ENCODE data around the gene NEDD8. TPM values are rescaled to one million over a fixed set of nuclear protein-coding genes. Genes with fewer than 3 reads are reported as not detected.

Gene NEDD8
- total and polyA plus RNA-seq, 2 of the 4 experiments (the other 2 are of a cell fraction): 167 to 375 TPM

DNA sequence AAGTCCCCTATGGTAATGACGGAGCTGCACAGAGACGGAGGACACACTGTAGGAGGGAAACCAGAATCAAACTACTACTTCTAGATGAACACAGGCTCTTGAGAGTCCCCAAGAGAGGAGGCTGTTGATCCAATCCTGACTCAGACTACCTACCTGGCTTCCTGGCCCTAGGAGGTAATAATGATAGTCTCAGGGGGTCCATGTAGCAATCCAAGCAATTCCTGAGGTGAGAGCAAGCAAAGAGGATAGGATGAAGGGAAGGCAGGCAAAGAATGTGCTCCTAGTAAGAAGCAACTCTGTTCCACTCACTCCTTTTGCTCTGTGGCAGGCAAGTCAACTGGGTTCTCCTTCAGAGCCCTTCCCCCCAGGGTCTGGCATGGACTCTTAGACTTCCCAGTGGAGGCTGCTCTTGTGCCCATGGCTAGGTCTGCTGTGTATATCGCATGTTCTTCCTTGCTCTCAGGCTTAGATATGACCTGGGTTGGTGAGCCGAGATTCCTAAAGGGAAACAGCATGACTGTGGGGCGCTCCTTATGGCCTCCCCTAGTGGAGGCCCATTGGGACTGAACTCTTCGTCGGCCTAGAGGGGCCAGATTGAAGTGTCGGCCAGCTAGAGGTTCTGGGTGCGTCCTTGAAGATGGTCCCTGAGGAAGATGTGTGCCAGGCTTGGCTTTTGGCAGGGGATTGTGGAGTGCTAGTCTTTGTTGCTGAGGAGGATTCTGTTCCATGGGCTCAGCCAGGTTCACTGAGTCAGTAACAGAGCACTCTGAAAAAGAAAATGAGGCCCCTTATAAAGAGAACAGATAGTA, 8.1 kb upstream of the NEDD8 start:
- ATAC-seq (ENCODE audit: low read depth) (no peak), DNase-seq (no peak)
- Histone ChIP-seq H2AK5ac (ENCODE audit: low read depth, low read length) (no peak overlapping the region), H3K14ac (replicated peaks; ENCODE audit: low read depth, low read length) (no peak overlapping the region), H2BK5ac (ENCODE audit: low read depth, low read length, poor library complexity, severe bottlenecking) (no peak overlapping the region), H3K79me1 (ENCODE audit: low read depth in 1 of 2, low read length in 2 of 2) (peaks cover 42 to 67% of the 10 kb centered on the region in 2 experiments), H3K56ac (ENCODE audit: extremely low read depth, insufficient read depth, low read length) (no peak overlapping the region), H3K4me1 (ENCODE audit: control insufficient read depth, insufficient read depth, low read length) (peaks cover 13% of the 10 kb centered on the region), H3K27ac (ENCODE audit: insufficient read depth, low read length) (no peak overlapping the region), H3K36me3 (ENCODE audit: control insufficient read depth, insufficient read depth, low read length) (peaks cover 44% of the 10 kb centered on the region), H4K20me1 (ENCODE audit: insufficient read depth, low read length) (peaks cover 4% of the 10 kb centered on the region), H3K27me3 (ENCODE audit: control insufficient read depth, insufficient read depth, low read length) (no peaks in the 10 kb centered on the region), H2BK20ac (ENCODE audit: low read depth, low read length) (no peak overlapping the region), H2AK9ac (replicated peaks; ENCODE audit: low read depth, low read length, poor library complexity) (peak overlapping the region; percentile 74), H3K9me3 (ENCODE audit: control insufficient read depth, insufficient read depth, low read length) (no peaks in the 10 kb centered on the region), H3K9me1 (ENCODE audit: insufficient read depth, low read length) (peaks cover 27% of the 10 kb centered on the region), H3K4me3 (ENCODE audit: insufficient read depth, low read depth, low read length) (no peak overlapping the region), H4K91ac (ENCODE audit: insufficient read depth, low read depth, low read length) (no peak overlapping the region), H3K23ac (ENCODE audit: low read depth, low read length) (no peak overlapping the region), H3K4ac (ENCODE audit: low read depth, low read length) (no peak overlapping the region), H3K9ac (ENCODE audit: low read depth, low read length) (no peak overlapping the region), H2BK120ac (ENCODE audit: low read depth, low read length) (no peak overlapping the region), H3K18ac (ENCODE audit: low read depth, low read length) (no peak overlapping the region), H3K4me2 (ENCODE audit: low read depth, low read length) (no peak overlapping the region), H4K5ac (ENCODE audit: low read depth, low read length) (no peak overlapping the region), H2BK15ac (ENCODE audit: low read depth, low read length) (no peak overlapping the region), H4K8ac (ENCODE audit: low read depth in 2 of 2, low read length in 2 of 2) (no peak overlapping the region; a peak in 1 of 4 replicates), H2AFZ (replicated peaks; ENCODE audit: low read length, poor library complexity) (no peak overlapping the region)
- WGBS, 2 experiments (ENCODE audit: extremely low coverage in 2 of 2, insufficient read length in 1 of 2): no CpG with 5 or more reads among the region's 9 CpGs
- dilution Hi-C loops (cut with HindIII; ENCODE audit: low sequenced_read_pairs, unreplicated experiment) (no loop called here), in situ Hi-C loops (cut with MboI; ENCODE audit: low sequenced_read_pairs) (loop anchor here (5.0 kb wide), 1 partner anchor 57 kb away; the partner anchor contains the start of genes DHRS1 and NOP9), intact Hi-C loops (cut with micrococcal nuclease) (loop anchor here (5.0 kb wide), 1 partner anchor 228 kb away; no protein-coding TSS in a partner anchor)
- ChIA-PET POLR2A (ENCODE audit: unreplicated experiment) (no interaction called here), CTCF (no interaction called here)
- no TSS peak for BruUV-seq (replicated peaks)
- TF ChIP-seq, protein P1, sequence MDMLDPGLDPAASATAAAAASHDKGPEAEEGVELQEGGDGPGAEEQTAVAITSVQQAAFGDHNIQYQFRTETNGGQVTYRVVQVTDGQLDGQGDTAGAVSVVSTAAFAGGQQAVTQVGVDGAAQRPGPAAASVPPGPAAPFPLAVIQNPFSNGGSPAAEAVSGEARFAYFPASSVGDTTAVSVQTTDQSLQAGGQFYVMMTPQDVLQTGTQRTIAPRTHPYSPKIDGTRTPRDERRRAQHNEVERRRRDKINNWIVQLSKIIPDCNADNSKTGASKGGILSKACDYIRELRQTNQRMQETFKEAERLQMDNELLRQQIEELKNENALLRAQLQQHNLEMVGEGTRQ (IDR thresholded peaks at IDR 0.05; ENCODE audit: low read depth, low read length): no peak
- TF ChIP-seq MAZ (IDR thresholded peaks at IDR 0.05; ENCODE audit: borderline replicate concordance, low read depth, low read length): no peak
- no peak for TF ChIP-seq CTCF (conservative IDR thresholded peaks at IDR 0.05; ENCODE audit: low read depth, low read length)
- no peak for TF ChIP-seq MAFK (IDR thresholded peaks at IDR 0.05; ENCODE audit: low read depth, low read length)
- no peak for TF ChIP-seq FOS (IDR thresholded peaks at IDR 0.05; ENCODE audit: low read depth, low read length)
- TF ChIP-seq NFE2L2 (IDR thresholded peaks at IDR 0.05; ENCODE audit: low read depth, low read length): no peak
- TF ChIP-seq BHLHE40 (IDR thresholded peaks at IDR 0.05; ENCODE audit: low read depth, low read length): no peak
- TF ChIP-seq MXI1 (IDR thresholded peaks at IDR 0.05; ENCODE audit: borderline replicate concordance, low read depth, low read length): no peak
- no peak for TF ChIP-seq CEBPB (IDR thresholded peaks at IDR 0.05; ENCODE audit: low read depth, low read length)
- TF ChIP-seq CHD1 (IDR thresholded peaks at IDR 0.05; ENCODE audit: low read depth, low read length): no peak
- no peak for TF ChIP-seq RAD21 (IDR thresholded peaks at IDR 0.05; ENCODE audit: low read length)
- TF ChIP-seq RFX5 (IDR thresholded peaks at IDR 0.05; ENCODE audit: low read depth, low read length): no peak
- no peak for TF ChIP-seq POLR2A (IDR thresholded peaks at IDR 0.05; ENCODE audit: low read depth, low read length)
- TF ChIP-seq, protein P2, sequence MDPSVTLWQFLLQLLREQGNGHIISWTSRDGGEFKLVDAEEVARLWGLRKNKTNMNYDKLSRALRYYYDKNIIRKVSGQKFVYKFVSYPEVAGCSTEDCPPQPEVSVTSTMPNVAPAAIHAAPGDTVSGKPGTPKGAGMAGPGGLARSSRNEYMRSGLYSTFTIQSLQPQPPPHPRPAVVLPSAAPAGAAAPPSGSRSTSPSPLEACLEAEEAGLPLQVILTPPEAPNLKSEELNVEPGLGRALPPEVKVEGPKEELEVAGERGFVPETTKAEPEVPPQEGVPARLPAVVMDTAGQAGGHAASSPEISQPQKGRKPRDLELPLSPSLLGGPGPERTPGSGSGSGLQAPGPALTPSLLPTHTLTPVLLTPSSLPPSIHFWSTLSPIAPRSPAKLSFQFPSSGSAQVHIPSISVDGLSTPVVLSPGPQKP (IDR thresholded peaks at IDR 0.05; ENCODE audit: borderline replicate concordance, low read depth, low read length): no peak
- TF ChIP-seq RCOR1 (IDR thresholded peaks at IDR 0.05; ENCODE audit: insufficient replicate concordance, low read length): no peak

All from IMR-90 (cell line).